H1 (cell line): ENCODE results near the gene RAB40B. TPM values are rescaled to one million over a fixed set of nuclear protein-coding genes. Genes with fewer than 3 reads are reported as not detected.

Source experiments
- CHD2 ChIP-seq: IDR thresholded peaks from 2 replicates; pipeline ENCODE4 v1.6.1; 2012; ENCODE audit warnings: low read length, improper control_type of control experiment
- CREB1 ChIP-seq: IDR thresholded peaks from 2 replicates; pipeline ENCODE4 v1.6.1; 2012; ENCODE audit warnings: inconsistent platforms
- SIN3A ChIP-seq, 2 experiments: IDR thresholded peaks in 1 of 2; conservative IDR thresholded peaks in 1 of 2; 2 replicates each; pipeline ENCODE4 v1.6.1; 2011 to 2012; ENCODE audit warnings: low read length in 2 of 2, improper control_type of control experiment in 1 of 2, low read depth in 1 of 2, mild to moderate bottlenecking in 1 of 2
- SIRT6 ChIP-seq: IDR thresholded peaks from one replicate; pipeline ENCODE4 v1.7.1; 2012; ENCODE audit warnings: low read length, inconsistent platforms
- SP1 ChIP-seq: IDR thresholded peaks from 2 replicates; pipeline ENCODE4 v1.6.1; 2011; ENCODE audit warnings: low read depth, low read length
- SRF ChIP-seq: IDR thresholded peaks from 2 replicates; pipeline ENCODE4 v1.6.1; 2011; ENCODE audit warnings: mild to moderate bottlenecking, low read depth, low read length, moderate library complexity
- polyA plus RNA-seq, 7 experiments: library from polyadenylated mRNA; depleted of rRNA in 3 of 7; stranded (reverse) in 5 of 7; unstranded in 2 of 7; fragments of >200 nt in 5 of 7; fragments of 200-250 nt in 2 of 7; gene quantifications; 1 replicate in 5 of 7; 2 replicates in 1 of 7; 4 replicates in 1 of 7; pipeline versions ENCODE4 v1.2.1 to v1.2.3, GENCODE V29; 2011 to 2013; ENCODE audit warnings: missing spikeins in 2 of 7, mixed read lengths in 2 of 7
- total RNA-seq: library from RNA; stranded (reverse); fragmentation: NEBNext Ultra II Directional; extraction: Animal tissue kit (Norgen Biotek cat#: 25700); gene quantifications from 2 replicates; pipeline ENCODE4 v1.2.1, GENCODE V29; 2021
- TF ChIP-seq, protein P1 (sequence below): IDR thresholded peaks from 2 replicates; pipeline ENCODE4 v1.6.1; 2011; ENCODE audit warnings: low read length, improper control_type of control experiment

The RAB40B gene
- total and polyA plus RNA-seq, 2 of the 8 experiments (the other 6 are each of a cell fraction or from before 2014, with no cell fraction given) = 3.1 to 4.6 TPM

DNA sequence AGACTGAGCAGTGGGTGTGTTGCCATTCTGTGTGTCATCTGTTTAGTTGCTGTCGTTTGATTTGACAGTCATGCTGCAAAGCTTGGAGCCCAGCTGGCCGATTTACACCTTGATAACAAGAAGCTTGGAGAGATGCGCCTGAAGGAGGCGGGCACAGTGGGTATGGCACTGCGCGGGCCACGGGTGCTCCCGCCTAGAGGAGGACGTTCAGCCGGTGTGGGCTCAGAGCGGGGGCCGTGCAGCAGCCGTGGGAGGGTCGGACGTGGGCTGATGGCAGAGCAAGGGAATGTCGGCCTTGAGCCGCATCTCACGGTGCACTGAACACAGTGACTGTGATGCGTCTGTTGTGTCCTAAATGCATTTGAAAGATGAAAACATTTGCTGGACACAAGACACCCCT, 21.7 kb upstream of the RAB40B start (continued):
- no peak for TF ChIP-seq CHD2
- TF ChIP-seq SRF = no peak
- no peak for TF ChIP-seq SP1
- TF ChIP-seq CREB1 = no peak
- no peak for TF ChIP-seq SIRT6
- TF ChIP-seq, protein P1, sequence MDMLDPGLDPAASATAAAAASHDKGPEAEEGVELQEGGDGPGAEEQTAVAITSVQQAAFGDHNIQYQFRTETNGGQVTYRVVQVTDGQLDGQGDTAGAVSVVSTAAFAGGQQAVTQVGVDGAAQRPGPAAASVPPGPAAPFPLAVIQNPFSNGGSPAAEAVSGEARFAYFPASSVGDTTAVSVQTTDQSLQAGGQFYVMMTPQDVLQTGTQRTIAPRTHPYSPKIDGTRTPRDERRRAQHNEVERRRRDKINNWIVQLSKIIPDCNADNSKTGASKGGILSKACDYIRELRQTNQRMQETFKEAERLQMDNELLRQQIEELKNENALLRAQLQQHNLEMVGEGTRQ = no peak
- TF ChIP-seq SIN3A (conservative IDR thresholded peaks at IDR 0.05 in 1 of 2, IDR thresholded peaks at IDR 0.05 in 1 of 2; ENCODE audit: low read depth in 1 of 2, low read length in 2 of 2) = no peak
